HS-27A (cell line): ENCODE data around the gene GPR146.

Source experiments
- DNase-seq: peaks from one replicate; pipeline ENCODE4 v3.0.0-alpha.2; 2012; ENCODE audit warnings: low read depth, missing footprints

The GPR146 gene

DNA sequence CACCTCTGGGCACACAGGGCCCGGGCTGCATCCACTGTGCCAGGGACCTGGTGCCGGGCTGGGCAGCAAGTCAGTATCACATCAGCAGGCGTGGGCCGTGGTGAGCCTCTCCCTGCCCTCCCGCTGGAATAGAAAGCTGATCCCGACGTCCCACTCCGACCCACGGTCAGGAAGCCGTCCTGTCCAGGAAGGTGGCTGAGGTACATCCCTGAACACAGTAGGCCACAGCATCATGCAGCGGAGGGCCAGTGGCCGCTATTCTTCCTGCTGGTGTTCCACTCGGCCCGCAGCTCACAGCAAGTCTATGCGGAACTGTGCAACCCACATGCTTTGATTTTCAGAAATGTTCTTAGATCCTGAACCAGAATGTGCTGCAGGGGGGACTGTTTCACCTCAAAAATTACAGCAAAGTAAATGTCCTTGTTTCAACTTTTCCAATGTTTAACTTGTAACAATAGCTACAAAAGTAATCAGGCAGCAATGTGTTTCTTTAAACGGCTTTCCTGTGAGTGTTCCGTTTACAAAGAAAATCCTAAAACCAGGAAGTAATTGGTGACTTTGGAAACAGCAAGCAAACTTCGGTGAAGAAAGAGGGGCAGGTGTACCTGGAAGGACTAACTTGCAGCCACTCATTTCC is 676 bp upstream of the GPR146 start:
- no peak for DNase-seq

GRCh38 chr7:1045069-1046063 is 1.0 kb downstream of the GPR146 start:
- DNase-seq, result no peak

- no peak for DNase-seq
Observed at GRCh38 chr7:1046722-1047679, 2.7 kb downstream of the GPR146 start.

- DNase-seq, result no peak
Observed at GRCh38 chr7:1049006-1049741, 4.8 kb downstream of the GPR146 start.

DNA sequence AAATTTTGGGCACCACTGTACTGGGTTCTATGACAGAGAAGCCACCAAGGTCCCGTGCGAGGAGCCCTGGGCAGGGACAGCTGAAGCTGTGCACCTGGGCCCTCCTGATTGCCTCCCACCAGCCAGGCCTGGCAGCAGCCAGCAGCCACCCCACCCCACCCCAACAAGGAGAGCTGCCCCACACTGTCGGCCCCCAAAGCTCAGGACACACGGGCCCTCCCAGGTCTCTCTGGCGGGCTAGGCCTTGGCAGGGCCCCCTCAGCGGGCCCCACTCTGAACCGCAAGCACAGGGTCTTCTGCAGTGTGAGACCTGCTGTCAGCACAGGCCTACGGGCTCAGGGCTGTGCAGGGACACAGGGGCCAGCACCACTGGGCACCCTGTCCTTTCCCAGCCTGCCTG is 5.5 kb downstream of the GPR146 start:
- no peak for DNase-seq

DNA sequence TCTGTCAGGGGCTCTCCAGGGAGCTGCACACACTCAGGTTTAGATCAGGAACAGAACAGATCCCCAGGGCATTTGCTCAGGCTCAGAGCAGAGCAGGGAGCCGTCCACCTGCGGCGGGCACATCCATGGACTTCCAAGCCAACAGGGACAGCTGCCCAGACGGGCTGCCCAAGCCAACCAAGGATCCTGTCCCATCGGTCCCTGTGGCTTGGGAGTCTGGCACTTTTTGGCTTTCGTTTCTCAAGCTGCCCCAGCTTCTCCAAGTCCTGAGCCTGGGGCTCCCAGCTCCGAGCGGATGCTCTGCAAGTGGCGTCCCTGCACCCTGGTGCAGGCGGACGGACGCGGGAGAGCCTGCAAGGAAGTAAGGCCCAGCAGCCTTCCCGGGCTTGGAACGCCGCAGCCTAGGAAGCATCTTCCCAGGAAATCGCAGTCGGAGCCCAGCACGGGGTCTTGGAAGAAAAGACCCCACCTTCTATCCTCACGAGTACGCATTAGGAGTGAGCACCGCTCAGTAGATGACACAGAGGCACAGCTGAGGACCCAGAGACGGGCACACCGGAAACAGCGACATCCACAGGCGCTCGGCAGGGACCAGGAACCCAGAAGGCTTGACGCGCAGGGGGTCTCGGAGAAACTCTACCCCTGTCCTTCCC is 6.0 kb downstream of the GPR146 start:
- no peak for DNase-seq

GRCh38 chr7:1050956-1051690 is 6.8 kb downstream of the GPR146 start:
- no peak for DNase-seq

GRCh38 chr7:1052031-1052818 is 7.9 kb downstream of the GPR146 start:
- DNase-seq, result no peak

- DNase-seq, result no peak
Observed at GRCh38 chr7:1053002-1053411, 8.7 kb downstream of the GPR146 start.

DNA sequence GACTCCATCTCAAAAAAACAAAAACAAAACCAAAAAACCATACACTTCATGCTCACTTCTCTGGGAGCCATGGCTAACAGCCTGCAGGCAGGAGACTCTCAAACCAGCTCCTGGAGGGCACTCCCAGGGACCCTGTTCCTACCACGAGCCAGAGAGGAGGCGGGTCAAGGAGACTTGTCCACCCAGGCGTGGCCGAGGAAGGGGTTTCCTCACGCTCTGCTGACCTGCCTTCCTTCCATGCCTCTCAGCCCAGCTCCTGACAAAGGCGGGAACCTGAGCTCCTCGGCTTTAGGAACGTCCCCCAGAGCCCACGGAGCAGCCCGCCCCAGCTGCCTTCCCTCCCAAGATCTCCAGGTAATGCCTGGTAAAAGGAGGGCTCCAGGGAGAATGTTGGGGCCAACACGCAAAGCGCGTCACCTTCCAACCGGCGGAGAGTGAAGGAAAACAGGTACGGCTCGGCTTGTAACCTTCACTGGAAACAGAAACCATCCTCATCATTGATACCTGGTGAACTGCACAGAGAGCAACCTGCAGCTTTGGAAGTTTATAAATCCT is 9.5 kb downstream of the GPR146 start:
- no peak for DNase-seq

DNA sequence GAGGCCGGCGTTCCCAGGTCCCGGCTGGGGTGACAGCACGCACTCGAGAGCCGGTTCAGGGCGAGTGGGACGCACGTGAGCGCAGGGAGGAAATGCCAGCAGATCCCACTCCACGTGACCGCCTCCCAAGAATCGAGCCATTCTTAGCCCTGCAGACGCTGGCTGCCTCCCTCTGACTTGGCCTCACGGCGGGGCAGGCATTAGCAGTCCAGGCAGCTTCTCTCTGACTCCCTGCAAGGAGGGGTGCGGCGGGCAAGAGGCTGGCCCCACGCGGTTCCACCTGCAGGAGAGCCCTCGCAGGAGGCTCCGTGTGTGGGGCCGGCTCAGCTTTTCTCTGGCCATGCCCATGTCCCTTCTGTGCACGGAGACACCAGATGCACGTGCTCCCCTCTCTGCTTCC is 10.1 kb downstream of the GPR146 start:
- no peak for DNase-seq

DNA sequence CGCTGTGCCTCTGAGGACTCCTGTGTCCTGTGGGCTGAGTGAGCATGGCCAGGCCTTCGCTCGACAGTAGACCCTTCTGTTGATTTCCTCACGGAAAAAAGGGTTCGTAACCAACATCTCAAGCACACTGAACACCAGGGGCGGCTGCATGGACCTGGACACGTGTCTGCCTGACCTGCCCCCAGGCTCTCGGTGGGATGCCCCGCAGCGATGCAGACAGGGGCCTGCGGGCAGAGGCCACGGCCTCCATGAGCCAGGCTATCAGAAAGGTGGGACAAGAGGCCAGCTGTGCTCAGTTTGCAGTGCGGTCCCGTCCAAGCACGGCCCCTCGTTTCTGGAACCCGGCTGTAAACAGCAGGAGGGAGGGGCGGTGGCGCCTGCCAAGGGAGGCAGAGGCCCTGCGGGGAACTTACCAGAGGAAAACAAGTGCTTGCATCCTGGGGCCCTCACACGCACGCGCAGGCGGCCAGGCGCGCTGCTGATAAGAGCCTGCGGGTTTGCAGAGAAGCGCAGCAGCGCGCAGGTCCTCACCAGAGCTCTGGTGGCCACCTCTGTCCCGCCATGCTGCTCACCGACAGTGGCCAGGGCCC is 10.6 kb downstream of the GPR146 start:
- DNase-seq, result no peak

- DNase-seq, result no peak
Observed at GRCh38 chr7:1055491-1055955, 11.2 kb downstream of the GPR146 start.

DNA sequence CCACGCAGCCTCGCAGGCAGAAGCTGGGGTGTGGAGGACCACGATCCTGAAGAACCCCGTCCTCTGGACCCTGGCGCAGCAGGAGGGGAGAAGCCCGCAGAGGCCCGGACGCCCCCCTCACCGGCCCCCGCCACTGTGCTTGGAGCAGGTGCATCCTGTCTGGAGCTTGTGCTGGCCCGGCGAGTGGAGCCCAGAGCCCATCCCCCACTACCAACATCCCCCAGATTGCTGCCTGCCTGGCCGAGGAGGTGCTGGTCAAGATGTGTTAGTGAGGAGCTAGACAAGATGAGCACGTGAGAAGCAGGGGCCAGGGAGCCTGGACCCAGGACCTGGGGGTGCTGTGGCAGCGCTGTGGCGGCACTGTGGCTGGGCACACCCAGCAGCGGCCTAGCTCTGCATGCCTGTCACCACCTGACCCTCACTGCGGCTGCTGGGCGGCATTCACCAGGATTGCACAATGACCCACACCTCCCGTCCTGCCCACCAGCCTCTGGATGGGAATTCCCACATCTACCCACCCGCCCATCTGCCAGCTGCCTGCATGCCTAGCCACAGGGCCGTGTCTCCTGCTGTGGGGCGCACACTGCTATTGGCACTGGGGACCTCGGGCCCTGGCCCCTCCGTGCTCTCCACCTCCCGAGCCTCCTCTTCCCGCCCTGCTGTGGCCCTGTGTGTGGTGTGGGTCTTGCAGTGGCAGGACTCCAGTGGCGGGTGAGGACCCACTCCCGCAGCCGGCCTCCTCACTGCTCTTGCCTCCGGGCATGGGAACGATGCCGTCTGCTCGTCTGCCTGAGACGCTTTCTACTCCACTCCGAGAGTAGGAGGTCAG is 11.8 kb downstream of the GPR146 start:
- no peak for DNase-seq

- no peak for DNase-seq
Observed at GRCh38 chr7:1056785-1057410, 12.6 kb downstream of the GPR146 start.

DNA sequence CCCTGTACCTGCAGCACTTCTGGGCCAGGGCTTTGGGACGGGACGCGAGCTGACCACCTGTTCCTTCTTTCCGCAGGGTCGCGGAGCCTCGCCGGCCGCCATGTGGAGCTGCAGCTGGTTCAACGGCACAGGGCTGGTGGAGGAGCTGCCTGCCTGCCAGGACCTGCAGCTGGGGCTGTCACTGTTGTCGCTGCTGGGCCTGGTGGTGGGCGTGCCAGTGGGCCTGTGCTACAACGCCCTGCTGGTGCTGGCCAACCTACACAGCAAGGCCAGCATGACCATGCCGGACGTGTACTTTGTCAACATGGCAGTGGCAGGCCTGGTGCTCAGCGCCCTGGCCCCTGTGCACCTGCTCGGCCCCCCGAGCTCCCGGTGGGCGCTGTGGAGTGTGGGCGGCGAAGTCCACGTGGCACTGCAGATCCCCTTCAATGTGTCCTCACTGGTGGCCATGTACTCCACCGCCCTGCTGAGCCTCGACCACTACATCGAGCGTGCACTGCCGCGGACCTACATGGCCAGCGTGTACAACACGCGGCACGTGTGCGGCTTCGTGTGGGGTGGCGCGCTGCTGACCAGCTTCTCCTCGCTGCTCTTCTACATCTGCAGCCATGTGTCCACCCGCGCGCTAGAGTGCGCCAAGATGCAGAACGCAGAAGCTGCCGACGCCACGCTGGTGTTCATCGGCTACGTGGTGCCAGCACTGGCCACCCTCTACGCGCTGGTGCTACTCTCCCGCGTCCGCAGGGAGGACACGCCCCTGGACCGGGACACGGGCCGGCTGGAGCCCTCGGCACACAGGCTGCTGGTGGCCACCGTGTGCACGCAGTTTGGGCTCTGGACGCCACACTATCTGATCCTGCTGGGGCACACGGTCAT is 13.3 kb downstream of the GPR146 start:
- no peak for DNase-seq
